SK-N-SH treated with all-trans-retinoic acid at 6 μM for 48 hours (cell line): ENCODE results near the gene MUC3A.

ENCODE experiments used
- ARNTL ChIP-seq: fragments of 450-650 bp; formaldehyde crosslinking; IDR thresholded peaks from 2 replicates; pipeline ENCODE4 v1.5.0; 2020; ENCODE audit warnings: low read depth, mild to moderate bottlenecking, moderate library complexity, borderline replicate concordance
- BACH2 ChIP-seq: fragments of 250-450 bp; sonication (Bioruptor Pico); IDR thresholded peaks from 2 replicates; pipeline ENCODE4 v1.9.0; 2021; ENCODE audit warnings: mild to moderate bottlenecking, borderline replicate concordance
- CREB5 ChIP-seq: fragments of 250-450 bp; sonication (Bioruptor Pico); IDR thresholded peaks from 2 replicates; pipeline ENCODE4 v1.5.1; 2020; ENCODE audit warnings: low read depth, mild to moderate bottlenecking, moderate library complexity
- CSDC2 ChIP-seq: fragments of 250-450 bp; sonication (Bioruptor Pico); IDR thresholded peaks from 2 replicates; pipeline ENCODE4 v1.5.0; 2020; ENCODE audit warnings: mild to moderate bottlenecking, moderate library complexity
- ESRRG ChIP-seq: fragments of 250-450 bp; sonication (Bioruptor Pico); IDR thresholded peaks from 2 replicates; pipeline ENCODE4 v1.6.1; 2021; ENCODE audit warnings: mild to moderate bottlenecking
- OSR1 ChIP-seq: fragments of 250-450 bp; sonication (Bioruptor Pico); IDR thresholded peaks from 2 replicates; pipeline ENCODE4 v1.8.0; 2022; ENCODE audit warnings: moderate library complexity, mild to moderate bottlenecking, inconsistent platforms
- PATZ1 ChIP-seq: fragments of 250-450 bp; sonication (Bioruptor Pico); IDR thresholded peaks from 2 replicates; pipeline ENCODE4 v1.8.0; 2020; ENCODE audit warnings: mild to moderate bottlenecking, moderate library complexity, borderline replicate concordance
- RARB ChIP-seq: fragments of 250-450 bp; sonication (Bioruptor Pico); IDR thresholded peaks from 2 replicates; pipeline ENCODE4 v1.8.0; 2021; ENCODE audit warnings: mild to moderate bottlenecking, moderate library complexity
- ZFP30 ChIP-seq: fragments of 450-650 bp; formaldehyde crosslinking; IDR thresholded peaks from 2 replicates; pipeline ENCODE4 v1.5.0; 2022; ENCODE audit warnings: mild to moderate bottlenecking, moderate library complexity
- ZNF565 ChIP-seq: fragments of 450-650 bp; formaldehyde crosslinking; conservative IDR thresholded peaks from 2 replicates; pipeline ENCODE4 v1.5.0; 2020; ENCODE audit warnings: low read depth, mild to moderate bottlenecking, moderate library complexity
- ZNF8 ChIP-seq: fragments of 450-650 bp; formaldehyde crosslinking; IDR thresholded peaks from 2 replicates; pipeline ENCODE4 v1.5.0; 2020; ENCODE audit warnings: mild to moderate bottlenecking, moderate library complexity

GRCh38 chr7:100957832-100958421 is 8.6 kb downstream of the MUC3A start:
- TF ChIP-seq CSDC2 (no peak), RARB (CRISPR knock-in tag) (no peak), ZNF8 (CRISPR knock-in tag) (no peak), OSR1 (CRISPR knock-in tag) (no peak), ARNTL (CRISPR knock-in tag) (no peak), PATZ1 (CRISPR knock-in tag) (no peak), ESRRG (CRISPR knock-in tag) (no peak), CREB5 (no peak), BACH2 (no peak), ZFP30 (CRISPR knock-in tag) (no peak), ZNF565 (CRISPR knock-in tag) (no peak)
